Fibroblast of villous mesenchyme (primary cell): ENCODE measurements around the gene NECTIN1. TPM values are rescaled to one million over a fixed set of nuclear protein-coding genes. Genes with fewer than 3 reads are reported as not detected.

Experiments used
- DNase-seq: peaks from one replicate; pipeline ENCODE4 v3.0.0-alpha.2; 2010; ENCODE audit warnings: low read depth
- H3K4me3 ChIP-seq: 2 replicates; pipeline ENCODE4 v1.5.1; 2011; ENCODE audit warnings: low read depth, mild to moderate bottlenecking, low read length
- total RNA-seq: library from RNA; depleted of rRNA; stranded (reverse); fragments of >200 nt; gene quantifications from 2 replicates; pipeline ENCODE4 v1.2.3, GENCODE V29; 2012
- TF ChIP-seq, protein P1 (sequence below): IDR thresholded peaks from 2 replicates; pipeline ENCODE4 v1.5.1; 2012; ENCODE audit warnings: low read depth, mild to moderate bottlenecking, low read length; ENCODE audit not compliant: insufficient read depth

Gene NECTIN1
- total RNA-seq, 1 donor: 3.9 TPM

DNA sequence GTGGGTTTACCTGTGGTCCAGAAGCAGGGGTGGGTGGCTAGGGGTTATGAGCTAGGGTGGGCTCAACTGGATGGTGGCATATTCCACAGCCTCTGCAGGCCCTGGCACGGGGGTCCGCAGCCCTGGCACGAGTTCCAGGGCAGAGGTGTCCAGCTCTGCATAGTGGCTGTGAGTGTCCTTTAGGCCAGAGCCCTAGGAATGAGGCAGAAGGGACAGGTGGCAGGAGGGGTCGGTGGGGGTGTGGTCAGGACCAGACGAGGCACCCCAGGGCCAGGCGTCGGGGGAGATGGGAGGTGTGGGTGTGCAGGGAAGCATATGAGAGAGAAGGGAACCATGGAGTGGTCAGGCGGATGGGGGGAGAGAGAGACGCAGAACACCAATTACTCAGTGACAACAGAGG lies 99.9 kb downstream of the NECTIN1 start:
- no peak for DNase-seq
- no peak overlapping the region for H3K4me3 ChIP-seq
- TF ChIP-seq, protein P1, sequence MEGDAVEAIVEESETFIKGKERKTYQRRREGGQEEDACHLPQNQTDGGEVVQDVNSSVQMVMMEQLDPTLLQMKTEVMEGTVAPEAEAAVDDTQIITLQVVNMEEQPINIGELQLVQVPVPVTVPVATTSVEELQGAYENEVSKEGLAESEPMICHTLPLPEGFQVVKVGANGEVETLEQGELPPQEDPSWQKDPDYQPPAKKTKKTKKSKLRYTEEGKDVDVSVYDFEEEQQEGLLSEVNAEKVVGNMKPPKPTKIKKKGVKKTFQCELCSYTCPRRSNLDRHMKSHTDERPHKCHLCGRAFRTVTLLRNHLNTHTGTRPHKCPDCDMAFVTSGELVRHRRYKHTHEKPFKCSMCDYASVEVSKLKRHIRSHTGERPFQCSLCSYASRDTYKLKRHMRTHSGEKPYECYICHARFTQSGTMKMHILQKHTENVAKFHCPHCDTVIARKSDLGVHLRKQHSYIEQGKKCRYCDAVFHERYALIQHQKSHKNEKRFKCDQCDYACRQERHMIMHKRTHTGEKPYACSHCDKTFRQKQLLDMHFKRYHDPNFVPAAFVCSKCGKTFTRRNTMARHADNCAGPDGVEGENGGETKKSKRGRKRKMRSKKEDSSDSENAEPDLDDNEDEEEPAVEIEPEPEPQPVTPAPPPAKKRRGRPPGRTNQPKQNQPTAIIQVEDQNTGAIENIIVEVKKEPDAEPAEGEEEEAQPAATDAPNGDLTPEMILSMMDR: no peak

DNA sequence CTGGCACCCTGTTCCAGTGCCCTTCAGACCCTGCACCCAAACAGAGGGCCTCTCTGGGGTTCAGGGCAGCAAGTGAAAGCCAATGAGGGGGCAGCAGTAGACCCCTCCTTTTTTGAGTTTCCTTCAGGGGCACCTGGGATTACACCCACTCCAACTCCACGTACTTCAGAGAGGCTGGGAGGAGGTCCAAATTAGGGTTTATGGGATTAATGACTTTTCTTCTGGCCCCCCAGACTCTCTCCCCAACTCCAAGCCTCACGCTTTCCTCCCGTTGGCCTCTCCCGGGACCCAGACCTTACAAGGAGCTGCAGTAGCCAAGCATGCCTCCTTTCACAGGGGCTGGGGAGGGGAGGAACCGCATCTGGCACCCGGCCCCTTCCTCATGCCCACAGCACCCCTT lies 101.7 kb downstream of the NECTIN1 start:
- TF ChIP-seq, protein P1: no peak
- H3K4me3 ChIP-seq: no peak overlapping the region
- DNase-seq: no peak

DNA sequence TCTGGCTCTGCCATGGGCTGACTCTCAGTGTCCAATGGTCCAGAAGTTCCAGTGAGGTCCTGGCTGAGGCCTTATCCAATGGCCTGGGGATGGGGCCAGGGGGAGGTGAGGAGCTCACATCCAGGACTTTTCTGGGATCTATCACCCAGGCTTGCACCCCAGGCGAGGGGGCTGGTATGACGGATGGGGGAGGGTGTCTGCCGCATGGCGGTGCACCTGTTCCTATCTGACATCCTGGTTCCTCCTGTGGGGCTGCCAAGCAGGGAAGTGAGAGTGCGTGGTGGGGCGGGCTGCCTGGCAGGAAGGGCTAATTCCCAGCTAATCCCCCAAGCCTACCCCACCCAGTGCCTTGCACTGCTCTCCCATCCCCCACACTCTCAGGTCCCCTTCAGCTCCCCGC lies 102.1 kb downstream of the NECTIN1 start:
- no peak overlapping the region for H3K4me3 ChIP-seq
- no peak for DNase-seq
- TF ChIP-seq, protein P1: no peak

DNA sequence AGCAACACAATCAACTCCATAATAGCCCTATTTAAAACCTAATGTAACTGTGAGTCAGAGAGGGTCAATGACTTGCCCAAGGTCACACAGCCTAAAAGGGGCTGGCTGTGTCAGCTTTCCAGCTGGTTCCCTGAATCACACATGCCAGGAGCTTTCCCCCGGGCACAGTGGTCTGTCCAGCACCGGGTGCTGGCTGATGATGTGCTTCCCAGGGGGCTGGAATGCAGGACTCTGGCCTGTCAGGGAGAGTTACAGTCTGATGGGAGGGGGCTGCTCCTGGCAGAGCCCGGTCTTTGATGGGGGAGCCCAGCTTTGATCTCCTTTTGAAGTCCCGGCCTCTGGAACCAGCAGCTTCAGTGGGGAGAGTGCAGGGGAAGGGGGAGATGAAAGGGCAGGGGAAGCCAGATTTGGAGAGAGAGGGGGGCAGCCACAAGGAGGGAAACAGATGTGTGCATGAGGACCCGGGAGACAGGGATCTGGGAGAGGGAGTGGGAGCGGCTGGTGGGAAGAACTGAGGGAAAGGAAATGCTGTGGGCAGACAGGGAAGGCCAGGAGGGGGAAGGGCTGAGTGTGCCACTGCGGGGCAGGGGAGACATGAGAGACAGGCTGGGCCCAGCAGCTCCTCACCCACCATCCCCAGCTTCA lies 102.7 kb downstream of the NECTIN1 start:
- TF ChIP-seq, protein P1: no peak
- no peak overlapping the region for H3K4me3 ChIP-seq
- DNase-seq: no peak

DNA sequence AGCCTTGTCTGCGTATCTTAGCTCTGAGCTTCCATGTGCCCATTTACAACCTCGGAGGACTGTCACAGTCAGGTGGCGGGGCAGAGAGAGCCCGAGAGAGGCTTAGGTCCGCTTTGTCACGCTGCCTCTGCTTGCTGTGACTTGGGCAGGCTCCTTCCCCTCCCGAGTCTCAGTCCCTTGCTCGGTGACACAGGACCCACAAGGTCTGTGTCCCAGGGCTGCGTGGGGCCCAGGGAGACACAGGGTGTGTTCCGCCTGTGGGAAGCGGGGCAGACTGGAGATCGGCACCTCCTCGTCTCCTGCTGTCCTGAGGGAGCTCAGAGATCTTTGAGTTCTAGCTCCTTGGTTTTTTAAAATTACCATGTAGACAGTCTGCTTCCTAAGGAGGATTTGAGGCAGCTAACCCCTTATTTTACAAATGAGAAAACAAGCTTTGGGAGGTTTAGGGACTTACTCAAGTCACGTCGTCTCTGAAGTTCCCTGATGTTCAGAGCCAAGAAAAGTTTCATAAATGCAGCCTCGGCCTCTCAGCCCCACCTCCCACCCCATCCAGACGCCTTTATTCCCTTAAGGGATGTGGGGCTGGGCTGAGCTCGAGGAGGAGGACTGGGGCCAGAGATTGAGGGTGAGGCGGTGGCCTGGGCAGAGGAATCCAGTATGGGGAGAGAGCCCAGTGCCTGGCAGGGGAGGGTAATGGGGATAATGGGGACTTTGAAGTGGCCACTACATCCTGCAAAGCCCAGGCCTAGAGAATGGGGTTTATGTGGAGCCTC lies 103.6 kb downstream of the NECTIN1 start:
- DNase-seq: no peak
- TF ChIP-seq, protein P1: no peak
- no peak overlapping the region for H3K4me3 ChIP-seq

DNA sequence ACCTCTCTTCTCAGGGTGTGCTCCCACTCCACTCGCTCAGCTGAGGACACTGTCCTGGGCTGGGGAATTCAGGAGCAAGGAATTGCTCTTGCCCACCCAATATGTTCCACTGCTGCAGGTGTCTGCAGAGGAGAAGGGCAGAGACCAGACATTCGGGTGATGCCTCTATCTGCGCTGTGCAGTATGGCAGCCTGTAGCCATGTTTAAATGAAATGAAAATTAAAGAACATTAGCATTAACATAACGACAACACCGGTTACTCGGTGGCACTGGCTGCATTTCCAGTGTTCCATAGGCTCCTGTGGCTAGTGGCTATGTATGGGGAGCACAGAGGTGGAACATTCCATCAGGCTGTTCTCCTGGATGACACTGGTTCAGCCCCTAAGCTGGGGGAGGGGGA lies 104.4 kb downstream of the NECTIN1 start:
- TF ChIP-seq, protein P1: no peak
- no peak for DNase-seq
- H3K4me3 ChIP-seq: no peak overlapping the region
